HG03103 (cell line): Measurements from ENCODE around the gene COA5.

Experiments used
- ATAC-seq: cut with Tn5 transposase; IDR thresholded peaks from one replicate; pipeline ENCODE4 v1.9.1; 2021; ENCODE audit warnings: low read depth; ENCODE audit not compliant: unreplicated experiment

COA5 gene

DNA sequence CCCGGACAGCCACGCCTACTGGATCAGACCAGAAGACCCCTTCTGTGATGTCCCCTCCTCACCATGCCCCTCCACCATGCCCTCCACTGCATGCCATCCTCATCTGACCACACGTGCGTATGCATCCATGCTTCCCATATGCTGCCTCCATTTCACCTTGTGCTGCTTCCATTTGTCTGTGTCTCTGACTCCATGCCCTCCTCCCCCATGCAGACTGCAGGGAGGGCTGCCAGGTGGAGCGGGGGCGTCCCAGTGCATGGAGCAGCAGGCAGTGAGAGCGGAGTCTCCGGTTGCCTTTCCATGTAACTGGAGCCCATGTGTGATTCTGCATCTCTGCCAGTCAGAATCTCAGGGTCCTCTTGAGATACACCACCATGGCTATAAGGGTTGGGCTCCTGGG lies 52.6 kb downstream of the COA5 start:
- ATAC-seq, result no peak

GRCh38 chr2:98554116-98554861 lies 54.0 kb downstream of the COA5 start:
- ATAC-seq, result no peak

GRCh38 chr2:98552499-98553179 lies 55.7 kb downstream of the COA5 start:
- no peak for ATAC-seq

- no peak for ATAC-seq
Observed at GRCh38 chr2:98551316-98551715, 57.0 kb downstream of the COA5 start.

DNA sequence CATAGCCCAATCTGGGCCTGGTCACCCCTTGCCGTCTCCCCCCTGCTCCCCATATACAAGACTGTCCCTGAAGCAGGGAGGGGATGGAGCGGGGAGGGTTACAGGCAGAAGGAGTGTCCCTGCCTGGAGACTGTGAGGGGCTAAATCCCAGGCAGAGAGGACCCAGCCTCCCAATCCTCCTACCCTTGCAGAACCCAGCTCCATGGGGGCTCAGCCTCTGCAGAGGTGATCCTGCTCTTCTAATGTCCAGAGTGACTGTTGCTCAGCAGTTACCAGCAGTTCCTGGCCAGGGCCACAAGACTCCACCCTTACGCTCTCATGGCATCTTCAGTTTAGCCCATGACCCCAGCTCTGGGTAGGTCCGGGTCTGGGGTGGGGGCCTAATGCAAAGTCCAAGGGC lies 58.1 kb downstream of the COA5 start:
- ATAC-seq, result no peak
